HepG2 (cell line): ENCODE data around the gene PRKCE. TPM values are rescaled to one million over a fixed set of nuclear protein-coding genes. Genes with fewer than 3 reads are reported as not detected.
A peak's percentile ranks its signal among the peaks of the same experiment; 100 is the strongest.

ENCODE experiments used
- ATAC-seq: fragments of 200-7000 bp; cut with Tn5 transposase; 3 replicates; pipeline ENCODE4 v1.9.1; 2020; ENCODE audit warnings: mild to moderate bottlenecking, moderate library complexity
- BruUV-seq: library from RNA; stranded (reverse); fragments of 400-500 nt; replicated peaks from 2 replicates; lab custom pipeline; 2021; lab: Mats Ljungman, UMichigan
- CTCF ChIA-PET: fragments of 300-600 bp; formaldehyde crosslinking; extraction: SDS; loops from one replicate; lab custom pipeline; 2021; ENCODE audit warnings: low total read pairs, inconsistent platforms, low intra/inter-chr PET ratio; lab: Yijun Ruan, JAX
- POLR2A ChIA-PET: fragments of 350-600 bp; sonication (Branson Sonifier 250); formaldehyde crosslinking; loops from one replicate; lab custom pipeline; 2020; ENCODE audit warnings: antibody characterized with exemption, inconsistent platforms; lab: Yijun Ruan, JAX
- DNase-seq: peaks from one replicate; pipeline ENCODE4 v3.0.0-alpha.2; 2015; ENCODE audit warnings: low spot score
- FAIRE-seq: peaks from 3 replicates; lab custom pipeline; 2011; peaks lifted over from hg19 to GRCh38; lab: Jason Lieb, UNC
- H2AFZ ChIP-seq: one replicate; pipeline ENCODE4 v1.6.1; 2011; ENCODE audit warnings: low read length, inconsistent platforms
- H3K27ac ChIP-seq: fragments of 300-600 bp; 3 replicates; pipeline ENCODE4 v1.8.0; 2011; ENCODE audit warnings: mixed run types, mild to moderate bottlenecking, mixed read lengths, low read length, inconsistent platforms; ENCODE audit not compliant: insufficient read depth; ENCODE audit errors: extremely low read length
- H3K27me3 ChIP-seq, 2 experiments: fragments of 200-600 bp in 1 of 2; 2 replicates in 1 of 2; 3 replicates in 1 of 2; pipeline versions ENCODE4 v1.6.0 to v1.8.0; 2011; ENCODE audit warnings: low read length in 2 of 2, mild to moderate bottlenecking in 2 of 2, moderate library complexity in 2 of 2, inconsistent platforms in 1 of 2; ENCODE audit not compliant: insufficient read depth in 2 of 2, control insufficient read depth in 1 of 2
- H3K36me3 ChIP-seq, 2 experiments: fragments of 200-600 bp in 1 of 2; replicated peaks in 1 of 2; 2 replicates in 1 of 2; 3 replicates in 1 of 2; pipeline versions ENCODE4 v1.5.1 to v1.8.0; 2011; ENCODE audit warnings: low read length in 2 of 2, inconsistent platforms in 1 of 2; ENCODE audit not compliant: insufficient read depth in 2 of 2, control insufficient read depth in 1 of 2
- H3K4me1 ChIP-seq: 2 replicates; pipeline ENCODE4 v1.5.1; 2012; ENCODE audit warnings: low read length, inconsistent platforms; ENCODE audit not compliant: insufficient read depth
- H3K4me2 ChIP-seq: 2 replicates; pipeline ENCODE4 v1.6.0; 2011; ENCODE audit warnings: low read depth, low read length, inconsistent platforms
- H3K4me3 ChIP-seq, 3 experiments: fragments of 200-600 bp in 1 of 3; sonication (generic), shearing (Covaris generic) in 1 of 3; replicated peaks in 1 of 3; 2 replicates each; pipeline ENCODE4 v1.5.1; 2011 to 2016; ENCODE audit warnings: low read length in 3 of 3, inconsistent platforms in 2 of 3, low read depth in 2 of 3, mild to moderate bottlenecking in 2 of 3, control low read depth in 1 of 3, mixed read lengths in 1 of 3; ENCODE audit not compliant: insufficient read depth in 1 of 3
- H3K79me2 ChIP-seq: one replicate; pipeline ENCODE4 v1.6.1; 2011; ENCODE audit warnings: low read length, inconsistent platforms; ENCODE audit not compliant: insufficient read depth
- H3K9ac ChIP-seq: 2 replicates; pipeline ENCODE4 v1.6.0; 2011; ENCODE audit warnings: mild to moderate bottlenecking, low read depth, low read length, inconsistent platforms; ENCODE audit not compliant: insufficient read depth
- H3K9me3 ChIP-seq: 2 replicates; pipeline ENCODE4 v1.5.1; 2012; ENCODE audit warnings: mild to moderate bottlenecking, low read length
- H4K20me1 ChIP-seq: 2 replicates; pipeline ENCODE4 v1.6.0; 2011; ENCODE audit warnings: inconsistent platforms, mild to moderate bottlenecking, low read length, moderate library complexity; ENCODE audit not compliant: insufficient read depth
- RAD21 ChIP-seq: fragments of 450-650 bp; formaldehyde crosslinking; IDR thresholded peaks from 2 replicates; pipeline ENCODE4 v1.5.0; 2020; ENCODE audit warnings: mild to moderate bottlenecking
- REL ChIP-seq: sonication (generic); formaldehyde crosslinking; conservative IDR thresholded peaks from 2 replicates; pipeline ENCODE4 v1.8.0; 2022; ENCODE audit warnings: mild to moderate bottlenecking, missing genetic modification reagents, moderate library complexity
- RFXAP ChIP-seq: sonication (generic); formaldehyde crosslinking; IDR thresholded peaks from 2 replicates; pipeline ENCODE4 v1.4.0; 2020; ENCODE audit warnings: missing genetic modification reagents, borderline replicate concordance
- XRCC5 ChIP-seq: fragments of 200-400 bp; formaldehyde crosslinking; optimal IDR thresholded peaks from 2 replicates; pipeline ENCODE3; 2017; ENCODE audit warnings: mild to moderate bottlenecking, low read length
- ZBTB10 ChIP-seq: sonication (generic); formaldehyde crosslinking; IDR thresholded peaks from 2 replicates; pipeline ENCODE4 v1.4.0; 2020; ENCODE audit warnings: missing genetic modification reagents, borderline replicate concordance
- ZFP82 ChIP-seq: sonication (generic); formaldehyde crosslinking; IDR thresholded peaks from 2 replicates; pipeline ENCODE4 v1.5.1; 2020; ENCODE audit warnings: mild to moderate bottlenecking, missing genetic modification reagents, borderline replicate concordance
- ZNF136 ChIP-seq: sonication (generic); formaldehyde crosslinking; IDR thresholded peaks from 2 replicates; pipeline ENCODE4 v1.8.1; 2022; ENCODE audit warnings: low read depth, mild to moderate bottlenecking, moderate library complexity, missing genetic modification reagents
- ZNF275 ChIP-seq: sonication (generic); formaldehyde crosslinking; IDR thresholded peaks from 2 replicates; pipeline ENCODE4 v1.8.0; 2022; ENCODE audit warnings: missing genetic modification reagents, mild to moderate bottlenecking, inconsistent platforms, borderline replicate concordance
- ZNF501 ChIP-seq: sonication (generic); formaldehyde crosslinking; IDR thresholded peaks from 2 replicates; pipeline ENCODE4 v1.5.1; 2020; ENCODE audit warnings: mild to moderate bottlenecking, moderate library complexity, missing genetic modification reagents
- ZNF777 ChIP-seq: sonication (generic); formaldehyde crosslinking; IDR thresholded peaks from 2 replicates; pipeline ENCODE4 v1.4.0; 2020; ENCODE audit warnings: missing genetic modification reagents
- WGBS: methylation state at CpG from one replicate; pipeline ENCODE4 v1.1.6; 2017; ENCODE audit warnings: low lambda C conversion rate; 5-methylcytosine and 5-hydroxymethylcytosine counted together
- in situ Hi-C: cut with HindIII; loops from 2 replicates; pipeline ENCODE4 v1.10.0; 2017; ENCODE audit warnings: low pct_unique_long_range_greater_than_20kb; ENCODE audit not compliant: extremely low pct_ligation_motif_present
- intact Hi-C: fragments of 100-400 bp; cut with micrococcal nuclease; formaldehyde crosslinking; loops from one replicate; pipeline ENCODE4 v1.10.0; 2022; ENCODE audit not compliant: unreplicated experiment
- polyA plus RNA-seq, 8 experiments: library from polyadenylated mRNA; depleted of rRNA in 3 of 8; stranded (reverse) in 7 of 8; unstranded in 1 of 8; fragments of >200 nt; fragmentation: Illumina TruSeq in 4 of 8; extraction: Trizol in 4 of 8; gene quantifications; 2 replicates each; pipeline versions ENCODE4 v1.2.1 to v1.2.3, GENCODE V29; 2011 to 2016; ENCODE audit warnings: low read depth in 4 of 8, missing spikeins in 1 of 8, mixed read lengths in 1 of 8; ENCODE audit not compliant: insufficient read depth in 1 of 8
- total RNA-seq, 5 experiments: library from RNA; depleted of rRNA; stranded (reverse); fragments of >200 nt; fragmentation: Illumina TruSeq; extraction: Trizol; gene quantifications; 2 replicates each; pipeline ENCODE4 v1.2.3, GENCODE V29; 2016; ENCODE audit warnings: low read depth in 1 of 5

PRKCE gene
- total and polyA plus RNA-seq, 2 of the 13 experiments (the other 11 are each of a cell fraction or from before 2014, with no cell fraction given): 1.0 to 3.9 TPM

DNA sequence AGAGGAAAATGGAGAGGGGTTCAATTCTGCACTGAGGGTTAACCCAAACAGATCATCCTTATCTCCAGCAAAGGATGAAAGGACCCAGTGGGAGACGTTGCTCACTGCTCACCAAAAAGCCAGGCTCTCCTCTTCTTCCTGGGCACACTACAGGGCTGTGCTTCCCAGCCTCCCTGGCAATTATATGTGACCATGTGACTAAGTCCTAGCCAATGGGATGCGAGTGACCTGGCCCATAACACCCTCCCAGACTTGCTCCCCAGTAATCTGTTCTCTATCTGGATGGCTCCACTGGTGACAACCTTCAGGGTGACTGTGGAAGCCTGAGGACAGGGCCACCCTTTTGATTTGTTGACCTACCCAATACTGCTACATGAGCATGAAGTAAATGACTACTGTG, 10.9 kb upstream of the PRKCE start (continued):
- TF ChIP-seq ZNF136 (CRISPR knock-in tag): no peak
- no peak for TF ChIP-seq ZBTB10
- no peak for TF ChIP-seq RAD21
- TF ChIP-seq ZNF501 (CRISPR knock-in tag): no peak
- TF ChIP-seq ZFP82: no peak
- TF ChIP-seq, all 625 proteins: peak for 0

GRCh38 chr2:45643095-45643494, 8.4 kb upstream of the PRKCE start:
- Histone ChIP-seq H2AFZ (no peak overlapping the region), H3K4me2 (peak overlapping the region; percentile 73), H3K27ac (no peak overlapping the region), H3K4me3 (peak overlapping the region; percentile 23 to 63 (median 41); a peak in 5 of 6 replicates), H3K36me3 (no peaks in the 10 kb centered on the region), H3K27me3 (peaks cover 7 to 51% of the 10 kb centered on the region in 2 experiments; a peak in 4 of 5 replicates), H4K20me1 (no peaks in the 10 kb centered on the region), H3K9ac (peak overlapping the region; percentile 4; the same call in 1 of the 2 replicates), H3K4me1 (peaks cover 15% of the 10 kb centered on the region), H3K79me2 (no peaks in the 10 kb centered on the region), H3K9me3 (no peaks in the 10 kb centered on the region)
- POLR2A ChIA-PET: no interaction called here
- in situ Hi-C loops: no loop called here
- FAIRE-seq (no peak), DNase-seq (no peak), ATAC-seq (peak; percentile 55)
- CTCF ChIA-PET: interaction anchor here (1.4 to 2.8 kb wide), 3 partner anchors 134 to 293 kb away, joined by 4 to 31 read pairs (median 24); no protein-coding TSS in a partner anchor
- WGBS: 7% methylated on average over 11 of the region's 11 CpGs
- intact Hi-C loops: loop anchor here (1.0 to 2.0 kb wide), 3 partner anchors 86 to 293 kb away; no protein-coding TSS in a partner anchor
- no TSS peak for BruUV-seq
- 0 out of 2 replicates have a peak, but pooled peaks have one; percentile 18 for TF ChIP-seq RFXAP
- 0 out of 2 replicates have a peak, but pooled peaks have one; percentile 18 for TF ChIP-seq ZNF275
- peak; percentile 10 for TF ChIP-seq XRCC5
- 0 out of 2 replicates have a peak, but pooled peaks have one; percentile 31 for TF ChIP-seq ZNF777 (CRISPR knock-in tag)
- TF ChIP-seq REL (CRISPR knock-in tag): no peak
